ENCODE measurements around the gene CECR2.

DNA sequence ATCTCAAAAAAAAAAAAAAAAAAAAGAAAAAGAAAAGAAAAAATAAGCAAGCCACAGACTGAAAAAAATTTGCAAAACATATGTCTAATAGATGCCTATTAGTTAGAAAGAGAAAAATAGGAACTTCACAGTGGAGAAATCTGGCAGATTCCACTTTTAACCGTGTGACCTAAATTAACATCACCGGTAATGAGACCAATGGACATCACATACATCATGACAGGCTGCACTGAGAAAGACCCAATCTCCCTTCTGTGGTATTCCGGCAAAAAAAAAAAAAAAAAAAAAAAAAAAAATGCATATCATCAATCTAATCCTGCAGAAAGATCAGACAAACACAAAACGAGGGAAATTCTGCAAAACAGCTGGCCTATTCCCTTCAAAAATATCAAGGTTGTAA lies 46.7 kb upstream of the CECR2 start:
- TF ChIP-seq, protein P1, sequence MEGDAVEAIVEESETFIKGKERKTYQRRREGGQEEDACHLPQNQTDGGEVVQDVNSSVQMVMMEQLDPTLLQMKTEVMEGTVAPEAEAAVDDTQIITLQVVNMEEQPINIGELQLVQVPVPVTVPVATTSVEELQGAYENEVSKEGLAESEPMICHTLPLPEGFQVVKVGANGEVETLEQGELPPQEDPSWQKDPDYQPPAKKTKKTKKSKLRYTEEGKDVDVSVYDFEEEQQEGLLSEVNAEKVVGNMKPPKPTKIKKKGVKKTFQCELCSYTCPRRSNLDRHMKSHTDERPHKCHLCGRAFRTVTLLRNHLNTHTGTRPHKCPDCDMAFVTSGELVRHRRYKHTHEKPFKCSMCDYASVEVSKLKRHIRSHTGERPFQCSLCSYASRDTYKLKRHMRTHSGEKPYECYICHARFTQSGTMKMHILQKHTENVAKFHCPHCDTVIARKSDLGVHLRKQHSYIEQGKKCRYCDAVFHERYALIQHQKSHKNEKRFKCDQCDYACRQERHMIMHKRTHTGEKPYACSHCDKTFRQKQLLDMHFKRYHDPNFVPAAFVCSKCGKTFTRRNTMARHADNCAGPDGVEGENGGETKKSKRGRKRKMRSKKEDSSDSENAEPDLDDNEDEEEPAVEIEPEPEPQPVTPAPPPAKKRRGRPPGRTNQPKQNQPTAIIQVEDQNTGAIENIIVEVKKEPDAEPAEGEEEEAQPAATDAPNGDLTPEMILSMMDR (IDR thresholded peaks at IDR 0.05 in 4 of 5, conservative IDR thresholded peaks at IDR 0.05 in 1 of 5): no peak
- no peak for TF ChIP-seq POLR2A (IDR thresholded peaks at IDR 0.05)

All from gastrocnemius medialis (tissue), 4 donors.